HG03159 (cell line): ENCODE data around the gene TYW3.

Experiments
- ATAC-seq: cut with Tn5 transposase; IDR thresholded peaks from one replicate; pipeline ENCODE4 v1.9.1; 2021; ENCODE audit warnings: mild to moderate bottlenecking, moderate library complexity; ENCODE audit not compliant: unreplicated experiment

TYW3 gene, protein sequence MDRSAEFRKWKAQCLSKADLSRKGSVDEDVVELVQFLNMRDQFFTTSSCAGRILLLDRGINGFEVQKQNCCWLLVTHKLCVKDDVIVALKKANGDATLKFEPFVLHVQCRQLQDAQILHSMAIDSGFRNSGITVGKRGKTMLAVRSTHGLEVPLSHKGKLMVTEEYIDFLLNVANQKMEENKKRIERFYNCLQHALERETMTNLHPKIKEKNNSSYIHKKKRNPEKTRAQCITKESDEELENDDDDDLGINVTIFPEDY

GRCh38 chr1:74732960-74733603, at the start of gene TYW3, which contains the start of gene CRYZ:
TSS of gene TYW3 (plus strand) at chr1:74733152. CDS start at chr1:74733245, 93 bp downstream.
TSS of gene CRYZ (minus strand) at chr1:74733050. CDS start at chr1:74724821, 8,229 bp downstream.
- peak; percentile 60 for ATAC-seq

DNA sequence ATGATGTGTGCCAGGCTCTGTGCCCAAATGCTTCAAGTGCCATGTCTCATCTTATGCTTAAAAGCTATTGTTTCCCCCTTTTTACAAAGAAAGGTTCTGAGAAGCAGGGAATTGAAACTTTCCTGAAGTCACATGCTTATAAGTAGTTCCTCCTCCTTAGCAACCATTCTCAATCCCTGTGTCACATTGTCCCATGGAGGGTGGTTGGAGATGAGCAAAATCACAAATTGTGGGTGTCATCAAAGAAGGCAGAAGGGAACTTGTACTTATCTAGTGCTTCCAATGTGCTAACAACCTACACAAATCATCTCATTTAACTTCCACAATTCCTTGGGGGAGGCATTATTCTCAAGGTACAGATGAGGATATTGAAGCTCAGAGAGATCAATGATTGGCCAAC, 49.3 kb upstream of the TYW3 start:
- ATAC-seq, result no peak

GRCh38 chr1:74684301-74684700, 48.7 kb upstream of the TYW3 start:
- no peak for ATAC-seq

DNA sequence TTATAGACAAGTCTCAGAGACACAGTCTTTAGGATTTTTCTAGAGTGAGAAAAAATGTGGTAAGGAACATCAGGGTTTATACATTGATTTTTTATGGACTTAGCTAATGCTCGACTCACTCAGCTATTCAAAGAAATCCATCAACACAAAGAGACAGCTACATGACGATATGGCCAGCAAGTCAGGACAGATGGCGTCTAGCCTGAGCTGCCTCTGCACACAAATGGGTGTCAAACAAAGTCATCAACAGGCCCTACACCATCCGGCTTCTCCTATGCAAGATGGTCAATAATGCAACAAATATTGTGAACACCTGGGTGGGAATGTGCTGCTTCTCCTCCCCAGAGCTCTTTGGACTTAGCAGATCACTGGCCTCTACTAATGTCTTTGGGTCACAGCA, 46.0 kb upstream of the TYW3 start:
- no peak for ATAC-seq

DNA sequence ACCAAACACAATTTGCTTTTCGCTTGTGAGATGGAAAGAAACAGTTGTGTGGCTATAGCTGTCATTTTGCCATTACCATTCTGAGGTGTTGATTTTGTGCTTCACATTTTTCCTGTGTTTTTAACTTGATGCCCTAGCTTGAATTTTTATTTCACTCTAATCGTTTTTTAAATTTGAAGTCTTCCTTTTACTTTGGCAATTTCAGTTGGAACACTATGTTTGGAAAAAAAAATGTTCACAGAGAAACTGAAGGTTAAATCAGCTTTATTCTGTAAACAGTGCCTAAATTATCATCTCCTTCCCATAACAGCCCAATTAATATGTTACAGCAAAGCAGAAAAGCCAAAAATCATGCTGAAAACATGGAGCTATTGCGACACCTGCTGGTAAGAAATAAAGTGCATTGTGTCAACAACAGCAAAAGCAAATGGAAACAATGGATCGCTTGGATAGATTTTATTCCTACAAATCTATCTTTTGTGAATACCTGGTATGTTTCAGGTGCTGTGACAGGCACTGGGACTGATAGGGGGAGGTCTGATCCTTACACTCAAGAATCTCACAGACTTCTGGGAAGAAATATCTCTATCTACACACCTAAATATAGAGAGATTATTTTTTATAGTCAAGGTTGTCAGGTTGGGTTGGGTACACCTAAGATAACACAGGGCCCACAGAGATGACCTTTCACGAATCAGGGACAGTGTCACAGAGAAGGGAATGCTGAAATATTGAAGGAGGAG, 43.2 kb upstream of the TYW3 start:
- ATAC-seq, result no peak

DNA sequence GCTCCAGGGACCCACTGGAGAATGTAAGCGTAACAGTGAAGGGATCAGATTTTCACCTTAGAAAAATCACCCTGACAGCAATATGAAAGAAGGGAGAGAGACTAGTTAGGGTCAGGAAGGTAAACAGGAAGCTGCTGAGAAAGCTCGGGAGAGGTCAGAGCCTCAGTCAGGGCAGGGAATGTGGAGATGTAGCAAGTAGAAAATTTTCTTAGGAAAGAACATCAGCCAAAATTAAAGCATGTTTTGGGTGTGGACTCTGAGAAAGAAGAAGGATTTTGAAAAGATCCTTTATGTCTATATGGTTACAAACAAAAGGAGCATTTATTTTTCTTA, 42.6 kb upstream of the TYW3 start:
- no peak for ATAC-seq

- ATAC-seq, result no peak
Observed at GRCh38 chr1:74690909-74691308, 42.0 kb upstream of the TYW3 start.

GRCh38 chr1:74693473-74693872, 39.5 kb upstream of the TYW3 start:
- no peak for ATAC-seq

DNA sequence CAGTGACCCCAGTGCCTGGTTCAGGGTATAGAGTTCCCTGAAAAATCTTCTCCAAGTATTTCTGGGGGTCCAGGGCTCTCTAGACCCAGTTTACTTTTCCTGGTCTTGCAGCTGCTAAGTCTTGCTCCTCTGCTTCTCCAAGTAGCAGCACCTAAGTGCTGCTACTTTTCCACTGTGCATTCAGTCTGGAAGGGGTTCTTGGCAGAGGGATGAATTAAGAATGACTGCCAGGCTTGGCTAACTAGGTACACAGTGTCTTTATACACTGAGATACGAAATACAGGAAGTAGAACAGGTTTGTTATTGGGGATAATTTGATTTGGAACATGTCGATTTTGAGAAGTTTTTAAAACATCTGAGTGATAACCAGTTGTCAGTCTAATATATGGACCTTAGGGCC, 35.1 kb upstream of the TYW3 start:
- no peak for ATAC-seq

DNA sequence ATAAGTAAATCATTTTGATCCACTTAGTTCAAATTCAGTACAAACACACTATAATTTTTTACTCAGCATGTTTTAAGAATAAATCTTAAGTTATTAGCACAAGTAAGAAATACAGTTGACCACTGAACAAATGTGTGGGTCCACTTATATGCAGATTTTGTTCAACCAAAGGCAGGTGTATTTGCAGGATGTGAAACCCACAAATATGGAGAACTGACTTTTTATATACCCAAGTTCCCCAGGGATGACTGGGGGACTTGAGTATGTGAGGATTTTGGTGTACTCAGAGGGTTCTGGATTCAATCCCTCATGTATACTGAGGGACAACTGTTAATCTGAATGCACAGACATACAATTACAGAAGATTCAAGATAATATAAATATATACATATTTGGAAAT, 33.6 kb upstream of the TYW3 start:
- ATAC-seq, result no peak

- no peak for ATAC-seq
Observed at GRCh38 chr1:74703386-74704182, 29.4 kb upstream of the TYW3 start.

DNA sequence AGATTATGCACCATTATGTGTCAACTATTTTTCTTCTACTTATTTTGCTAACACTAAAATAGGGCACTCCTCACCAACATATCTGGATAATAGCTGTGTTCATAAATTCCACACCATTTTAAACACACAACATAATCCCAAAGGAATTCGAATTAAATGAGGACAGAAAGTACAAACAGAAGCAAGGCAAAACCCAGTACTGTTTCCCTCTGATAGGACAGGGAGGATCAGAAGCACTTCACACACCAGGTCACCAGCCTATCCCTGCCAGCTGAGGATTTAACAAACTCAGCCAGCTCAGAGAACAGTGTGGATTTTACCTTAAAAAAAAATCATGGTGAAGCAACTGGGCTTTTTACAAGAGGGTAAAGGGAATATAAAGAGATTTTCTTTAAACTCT, 20.1 kb upstream of the TYW3 start:
- ATAC-seq, result no peak

DNA sequence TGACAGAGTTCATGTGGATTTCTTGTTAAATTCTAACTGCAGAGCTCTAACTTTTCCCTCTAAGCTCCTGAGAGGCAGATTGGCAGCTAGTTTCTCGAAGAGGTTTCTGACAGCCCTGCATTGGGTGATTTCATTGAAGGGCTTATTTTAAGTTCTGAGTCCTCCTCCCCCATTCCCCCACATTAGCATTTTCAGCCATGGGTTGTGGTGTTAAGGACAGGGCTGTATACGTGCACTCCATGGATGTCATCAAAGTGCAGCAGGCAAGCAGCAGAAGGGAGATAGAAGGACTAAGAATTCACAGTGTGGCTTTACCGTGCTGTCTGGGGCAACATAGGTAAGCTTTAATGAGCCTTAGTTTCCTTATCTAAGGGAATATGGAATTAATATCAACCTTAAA, 19.1 kb upstream of the TYW3 start:
- ATAC-seq, result no peak

DNA sequence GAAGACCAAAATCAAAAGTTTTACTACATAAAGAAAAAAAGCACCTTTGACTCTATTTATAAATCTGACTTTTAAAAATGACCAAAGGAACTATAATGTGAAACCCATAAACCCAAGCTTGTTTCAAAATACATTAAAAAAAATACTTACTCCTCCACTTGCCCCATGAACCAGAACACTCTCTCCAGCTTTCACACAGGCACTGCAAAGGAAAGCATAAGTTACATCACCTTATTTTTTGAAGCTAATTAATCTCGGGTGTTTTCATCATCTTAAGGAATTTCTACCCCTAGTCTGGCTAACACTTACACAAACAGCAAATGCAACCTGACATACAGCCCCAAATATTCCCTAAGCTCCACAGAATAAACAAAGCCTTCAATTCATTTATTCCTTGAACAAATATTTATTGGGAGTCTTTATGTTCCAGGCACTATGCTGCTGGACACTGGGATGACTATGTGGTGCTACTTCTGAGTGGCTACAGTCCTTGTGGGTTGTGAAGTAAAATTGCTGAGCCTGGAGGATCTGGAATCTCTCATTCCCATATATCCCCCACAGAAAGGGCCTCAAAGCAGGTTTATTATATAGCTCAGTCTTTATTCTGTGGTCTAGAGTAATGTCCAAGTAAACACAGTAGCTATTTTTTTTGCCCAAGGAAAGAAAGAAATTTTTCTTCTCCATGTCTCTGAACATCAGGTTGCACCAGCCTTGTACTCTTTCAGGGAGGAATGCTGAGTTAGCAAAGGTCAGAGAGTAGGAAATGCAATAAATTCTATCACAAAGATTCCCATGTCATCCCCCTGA, 18.3 kb upstream of the TYW3 start:
- ATAC-seq, result peak; percentile 61

DNA sequence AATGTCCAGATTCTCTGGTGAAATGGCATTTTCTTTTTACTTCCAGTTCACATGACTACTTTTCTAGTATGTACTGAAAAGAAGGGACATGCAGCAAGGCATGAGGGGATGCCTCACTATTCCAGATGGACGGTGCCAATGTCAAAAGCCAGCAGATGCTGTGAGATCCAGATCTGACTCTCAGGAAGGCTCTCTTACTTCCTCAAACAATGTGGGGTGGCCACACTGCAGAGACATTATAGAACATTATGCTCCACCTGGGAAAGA, 17.8 kb upstream of the TYW3 start:
- no peak for ATAC-seq

- no peak for ATAC-seq
Observed at GRCh38 chr1:74715806-74716205, 17.1 kb upstream of the TYW3 start.

DNA sequence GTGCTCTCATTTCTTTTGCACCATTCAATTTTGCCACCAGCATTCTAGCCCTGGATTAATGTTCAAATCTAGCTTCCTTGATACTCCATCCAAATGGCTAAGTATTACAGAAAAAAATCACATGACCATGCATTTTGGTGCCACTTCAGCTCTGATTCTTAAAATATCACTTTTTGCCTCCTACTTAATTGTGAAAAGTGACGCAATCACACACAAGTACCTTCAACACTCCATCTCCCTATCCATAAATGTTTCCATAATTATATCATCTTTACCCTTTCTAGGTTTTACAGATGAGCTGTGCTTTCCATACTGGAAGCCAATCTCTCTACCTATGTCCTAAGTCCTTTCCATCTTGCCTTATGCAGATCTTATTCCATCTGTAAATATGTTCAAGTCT, 16.1 kb upstream of the TYW3 start:
- ATAC-seq, result no peak

DNA sequence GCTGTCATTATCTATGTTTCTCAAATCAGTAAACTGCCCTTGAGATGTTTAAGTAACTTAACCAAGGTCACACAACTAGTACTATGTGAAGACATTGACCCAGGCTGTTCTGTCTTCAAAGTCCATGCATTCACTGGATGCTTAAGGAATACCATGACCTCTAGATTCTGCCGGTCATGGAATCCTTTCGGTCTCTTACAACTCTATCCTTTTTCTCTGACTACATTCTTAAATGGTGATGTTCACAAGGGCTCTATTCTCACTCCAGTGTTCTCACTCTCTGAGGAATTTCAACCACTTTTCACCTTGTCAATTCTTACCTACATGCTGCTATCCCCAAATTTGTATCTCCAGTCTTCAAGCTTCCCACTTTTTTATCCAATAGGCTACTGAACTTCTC, 15.3 kb upstream of the TYW3 start:
- ATAC-seq, result no peak

GRCh38 chr1:74726063-74726462, 6.9 kb upstream of the TYW3 start:
- ATAC-seq, result no peak

GRCh38 chr1:74728736-74729135, 4.2 kb upstream of the TYW3 start:
- no peak for ATAC-seq
